HEK293 (cell line): ENCODE results near the gene TFB2M.

Experiments
- CTCF ChIA-PET: fragments of 350-600 bp; formaldehyde crosslinking; extraction: SDS; loops from one replicate; lab custom pipeline; 2021; ENCODE audit warnings: antibody characterized with exemption; lab: Yijun Ruan, JAX
- POLR2A ChIA-PET: fragments of 300-600 bp; formaldehyde crosslinking; extraction: SDS; loops from one replicate; lab custom pipeline; 2020; ENCODE audit warnings: antibody characterized with exemption, inconsistent platforms; lab: Yijun Ruan, JAX
- H3K27ac ChIP-seq: fragments of 200-500 bp; sonication (Bioruptor generic); 2 replicates; pipeline ENCODE4 v1.5.1; 2014; ENCODE audit warnings: low read depth, low read length, control low read depth, inconsistent platforms; ENCODE audit errors: extremely low read depth
- H3K36me3 ChIP-seq, 2 experiments: fragments of 200-500 bp in 1 of 2; sonication (Bioruptor generic) in 1 of 2; 1 replicate in 1 of 2; 2 replicates in 1 of 2; pipeline ENCODE4 v1.5.1; 2014 to 2017; ENCODE audit warnings: inconsistent platforms in 2 of 2, low read length in 2 of 2; ENCODE audit not compliant: control insufficient read depth in 2 of 2, insufficient read depth in 1 of 2
- H3K4me1 ChIP-seq: fragments of 200-500 bp; sonication (Bioruptor generic); 2 replicates; pipeline ENCODE4 v1.5.1; 2014; ENCODE audit warnings: mild to moderate bottlenecking, low read length, inconsistent platforms; ENCODE audit not compliant: control insufficient read depth, insufficient read depth
- H3K4me3 ChIP-seq: 2 replicates; pipeline ENCODE4 v1.5.1; 2011; ENCODE audit warnings: low read depth, mild to moderate bottlenecking, control low read depth, low read length, moderate library complexity
- H3K9me3 ChIP-seq: fragments of 200-500 bp; sonication (Bioruptor generic); 2 replicates; pipeline ENCODE4 v1.5.1; 2014; ENCODE audit warnings: low read depth, low read length, inconsistent platforms; ENCODE audit not compliant: control insufficient read depth, insufficient read depth
- GLIS1 ChIP-seq: fragments of 450-650 bp; formaldehyde crosslinking; IDR thresholded peaks from 2 replicates; pipeline ENCODE4 v1.5.1; 2016; ENCODE audit warnings: missing biosample characterization, missing genetic modification characterization
- HOXC10 ChIP-seq: sonication (generic); formaldehyde crosslinking; IDR thresholded peaks from 2 replicates; pipeline ENCODE4 v1.8.1; 2023; ENCODE audit warnings: mild to moderate bottlenecking, missing genetic modification reagents
- KLF16 ChIP-seq: fragments of 450-650 bp; formaldehyde crosslinking; IDR thresholded peaks from 2 replicates; pipeline ENCODE4 v1.5.1; 2017; ENCODE audit warnings: missing biosample characterization, missing genetic modification characterization
- KLF8 ChIP-seq: fragments of 450-650 bp; formaldehyde crosslinking; IDR thresholded peaks from 2 replicates; pipeline ENCODE4 v1.5.1; 2016; ENCODE audit warnings: missing biosample characterization, missing genetic modification characterization
- PATZ1 ChIP-seq: fragments of 450-650 bp; formaldehyde crosslinking; IDR thresholded peaks from 2 replicates; pipeline ENCODE4 v1.5.1; 2016; ENCODE audit warnings: missing biosample characterization, missing genetic modification characterization
- WT1 ChIP-seq: fragments of 450-650 bp; formaldehyde crosslinking; IDR thresholded peaks from 2 replicates; pipeline ENCODE4 v1.5.1; 2016; ENCODE audit warnings: missing biosample characterization, missing genetic modification characterization
- ZBTB17 ChIP-seq: fragments of 450-650 bp; formaldehyde crosslinking; IDR thresholded peaks from 2 replicates; pipeline ENCODE4 v1.5.1; 2016; ENCODE audit warnings: missing biosample characterization, missing genetic modification characterization
- ZFP41 ChIP-seq: fragments of 450-650 bp; formaldehyde crosslinking; IDR thresholded peaks from 2 replicates; pipeline ENCODE4 v1.5.1; 2016; ENCODE audit warnings: missing biosample characterization, missing genetic modification characterization, borderline replicate concordance
- ZNF112 ChIP-seq: fragments of 450-650 bp; formaldehyde crosslinking; IDR thresholded peaks from 2 replicates; pipeline ENCODE4 v1.5.0; 2017; ENCODE audit warnings: missing biosample characterization, missing genetic modification characterization
- ZNF169 ChIP-seq: fragments of 450-650 bp; formaldehyde crosslinking; IDR thresholded peaks from 2 replicates; pipeline ENCODE4 v1.5.1; 2016; ENCODE audit warnings: missing biosample characterization, missing genetic modification characterization
- ZNF2 ChIP-seq: fragments of 450-650 bp; formaldehyde crosslinking; IDR thresholded peaks from 2 replicates; pipeline ENCODE4 v1.5.1; 2016; ENCODE audit warnings: missing biosample characterization, missing genetic modification characterization
- ZNF248 ChIP-seq: fragments of 450-650 bp; formaldehyde crosslinking; IDR thresholded peaks from 2 replicates; pipeline ENCODE4 v1.5.1; 2017; ENCODE audit warnings: missing biosample characterization, missing genetic modification characterization
- ZNF513 ChIP-seq: fragments of 450-650 bp; IDR thresholded peaks from 2 replicates; pipeline ENCODE4 v1.5.1; 2018; ENCODE audit warnings: missing biosample characterization, missing genetic modification characterization
- ZNF558 ChIP-seq: fragments of 450-650 bp; formaldehyde crosslinking; IDR thresholded peaks from 2 replicates; pipeline ENCODE4 v1.5.1; 2016; ENCODE audit warnings: missing biosample characterization, missing genetic modification characterization
- ZNF629 ChIP-seq: fragments of 450-650 bp; formaldehyde crosslinking; IDR thresholded peaks from 2 replicates; pipeline ENCODE4 v1.5.1; 2017; ENCODE audit warnings: missing biosample characterization, missing genetic modification characterization
- ZNF654 ChIP-seq: fragments of 450-650 bp; formaldehyde crosslinking; IDR thresholded peaks from 2 replicates; pipeline ENCODE4 v1.5.1; 2016; ENCODE audit warnings: low read depth, missing biosample characterization, missing genetic modification characterization
- ZNF692 ChIP-seq: fragments of 450-650 bp; formaldehyde crosslinking; IDR thresholded peaks from 2 replicates; pipeline ENCODE4 v1.5.1; 2016; ENCODE audit warnings: missing biosample characterization, missing genetic modification characterization
- ZNF768 ChIP-seq: fragments of 450-650 bp; formaldehyde crosslinking; IDR thresholded peaks from 2 replicates; pipeline ENCODE4 v1.5.1; 2018; ENCODE audit warnings: missing biosample characterization, mild to moderate bottlenecking, missing genetic modification characterization
- ZNF776 ChIP-seq: fragments of 450-650 bp; formaldehyde crosslinking; IDR thresholded peaks from 2 replicates; pipeline ENCODE4 v1.5.0; 2017; ENCODE audit warnings: missing biosample characterization, missing genetic modification characterization, borderline replicate concordance
- ZNF843 ChIP-seq: fragments of 450-650 bp; formaldehyde crosslinking; IDR thresholded peaks from 2 replicates; pipeline ENCODE4 v1.5.1; 2016; ENCODE audit warnings: missing biosample characterization, missing genetic modification characterization
- TF ChIP-seq, protein P1 (sequence below): IDR thresholded peaks from 2 replicates; pipeline ENCODE4 v1.6.1; 2011; ENCODE audit warnings: mild to moderate bottlenecking, low read depth, low read length, borderline replicate concordance
- TF ChIP-seq, protein P2 (sequence below): fragments of 450-650 bp; formaldehyde crosslinking; IDR thresholded peaks from 2 replicates; pipeline ENCODE4 v1.5.1; 2017; ENCODE audit warnings: missing biosample characterization, missing genetic modification characterization
- TF ChIP-seq, protein P3 (sequence below): fragments of 450-650 bp; formaldehyde crosslinking; IDR thresholded peaks from 2 replicates; pipeline ENCODE4 v1.5.1; 2016; ENCODE audit warnings: missing biosample characterization, missing genetic modification characterization

TFB2M gene

GRCh38 chr1:246518456-246519205 is 47.4 kb downstream of the TFB2M start:
- no peak overlapping the region for H3K27ac ChIP-seq
- TF ChIP-seq ZNF169 (no peak), ZNF629 (tag by site-specific recombination) (no peak), ZBTB17 (tag by site-specific recombination) (no peak), ZFP41 (tag by site-specific recombination) (no peak), ZNF692 (no peak), GLIS1 (no peak), ZNF776 (tag by site-specific recombination) (no peak), WT1 (tag by site-specific recombination) (no peak), ZNF768 (no peak), KLF8 (no peak)
- TF ChIP-seq, all 188 proteins: peak for 0
- Histone ChIP-seq H3K4me1 (no peaks in the 10 kb centered on the region), H3K9me3 (no peaks in the 10 kb centered on the region), H3K36me3 (no peaks in the 10 kb centered on the region), H3K4me3 (no peak overlapping the region)
- ChIA-PET POLR2A (no interaction called here), CTCF (no interaction called here)

GRCh38 chr1:246517391-246517790 is 48.7 kb downstream of the TFB2M start:
- TF ChIP-seq, protein P1, sequence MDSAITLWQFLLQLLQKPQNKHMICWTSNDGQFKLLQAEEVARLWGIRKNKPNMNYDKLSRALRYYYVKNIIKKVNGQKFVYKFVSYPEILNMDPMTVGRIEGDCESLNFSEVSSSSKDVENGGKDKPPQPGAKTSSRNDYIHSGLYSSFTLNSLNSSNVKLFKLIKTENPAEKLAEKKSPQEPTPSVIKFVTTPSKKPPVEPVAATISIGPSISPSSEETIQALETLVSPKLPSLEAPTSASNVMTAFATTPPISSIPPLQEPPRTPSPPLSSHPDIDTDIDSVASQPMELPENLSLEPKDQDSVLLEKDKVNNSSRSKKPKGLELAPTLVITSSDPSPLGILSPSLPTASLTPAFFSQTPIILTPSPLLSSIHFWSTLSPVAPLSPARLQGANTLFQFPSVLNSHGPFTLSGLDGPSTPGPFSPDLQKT = no peak
- TF ChIP-seq PATZ1 (tag by site-specific recombination) (no peak), ZNF558 (no peak)
- ChIA-PET POLR2A (no interaction called here), CTCF (no interaction called here)
- Histone ChIP-seq H3K4me3 (no peak overlapping the region), H3K4me1 (no peaks in the 10 kb centered on the region), H3K27ac (no peak overlapping the region), H3K9me3 (no peaks in the 10 kb centered on the region), H3K36me3 (no peaks in the 10 kb centered on the region)

DNA sequence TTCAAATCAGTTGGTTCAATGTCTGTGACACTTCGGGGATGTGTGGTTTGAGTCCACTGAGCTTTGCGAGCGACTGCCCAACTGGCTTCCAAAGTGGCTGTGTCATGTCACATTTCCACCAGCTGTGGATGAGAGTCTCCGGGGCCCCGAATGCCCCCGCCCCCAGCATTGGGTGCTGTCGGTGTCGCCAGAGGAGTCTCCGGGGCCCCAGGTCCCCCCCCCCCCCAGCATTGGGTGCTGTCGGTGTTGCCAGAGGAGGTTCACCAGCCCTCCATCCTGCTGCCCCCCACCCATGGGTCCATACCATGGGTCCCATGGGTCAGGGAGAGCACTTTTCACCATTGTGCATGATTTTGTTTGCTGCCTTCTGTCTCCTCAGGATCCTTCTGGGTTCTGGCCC is 49.9 kb downstream of the TFB2M start:
- no peak overlapping the region for H3K4me3 ChIP-seq
- no peaks in the 10 kb centered on the region for H3K36me3 ChIP-seq
- POLR2A ChIA-PET = no interaction called here
- CTCF ChIA-PET = no interaction called here
- H3K9me3 ChIP-seq = no peaks in the 10 kb centered on the region
- H3K4me1 ChIP-seq = no peaks in the 10 kb centered on the region
- no peak overlapping the region for H3K27ac ChIP-seq
- no peak for TF ChIP-seq ZNF654 (tag by site-specific recombination)
- TF ChIP-seq KLF16 (tag by site-specific recombination) = no peak
- TF ChIP-seq, protein P2, sequence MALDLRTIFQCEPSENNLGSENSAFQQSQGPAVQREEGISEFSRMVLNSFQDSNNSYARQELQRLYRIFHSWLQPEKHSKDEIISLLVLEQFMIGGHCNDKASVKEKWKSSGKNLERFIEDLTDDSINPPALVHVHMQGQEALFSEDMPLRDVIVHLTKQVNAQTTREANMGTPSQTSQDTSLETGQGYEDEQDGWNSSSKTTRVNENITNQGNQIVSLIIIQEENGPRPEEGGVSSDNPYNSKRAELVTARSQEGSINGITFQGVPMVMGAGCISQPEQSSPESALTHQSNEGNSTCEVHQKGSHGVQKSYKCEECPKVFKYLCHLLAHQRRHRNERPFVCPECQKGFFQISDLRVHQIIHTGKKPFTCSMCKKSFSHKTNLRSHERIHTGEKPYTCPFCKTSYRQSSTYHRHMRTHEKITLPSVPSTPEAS (tag by site-specific recombination) = no peak
- no peak for TF ChIP-seq ZNF248 (tag by site-specific recombination)
- TF ChIP-seq HOXC10 (CRISPR knock-in tag) = no peak
- TF ChIP-seq ZNF843 (tag by site-specific recombination) = no peak
- TF ChIP-seq, protein P3, sequence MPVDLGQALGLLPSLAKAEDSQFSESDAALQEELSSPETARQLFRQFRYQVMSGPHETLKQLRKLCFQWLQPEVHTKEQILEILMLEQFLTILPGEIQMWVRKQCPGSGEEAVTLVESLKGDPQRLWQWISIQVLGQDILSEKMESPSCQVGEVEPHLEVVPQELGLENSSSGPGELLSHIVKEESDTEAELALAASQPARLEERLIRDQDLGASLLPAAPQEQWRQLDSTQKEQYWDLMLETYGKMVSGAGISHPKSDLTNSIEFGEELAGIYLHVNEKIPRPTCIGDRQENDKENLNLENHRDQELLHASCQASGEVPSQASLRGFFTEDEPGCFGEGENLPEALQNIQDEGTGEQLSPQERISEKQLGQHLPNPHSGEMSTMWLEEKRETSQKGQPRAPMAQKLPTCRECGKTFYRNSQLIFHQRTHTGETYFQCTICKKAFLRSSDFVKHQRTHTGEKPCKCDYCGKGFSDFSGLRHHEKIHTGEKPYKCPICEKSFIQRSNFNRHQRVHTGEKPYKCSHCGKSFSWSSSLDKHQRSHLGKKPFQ (tag by site-specific recombination) = no peak
- TF ChIP-seq ZNF513 (tag by site-specific recombination) = no peak
- no peak for TF ChIP-seq ZNF2 (tag by site-specific recombination)
- no peak for TF ChIP-seq ZNF112
